GM12801 (cell line): ENCODE measurements around the gene NRIP3.

ENCODE experiments used
- TF ChIP-seq, protein P1 (sequence below): IDR thresholded peaks from one replicate; pipeline ENCODE4 v1.5.1; 2011; ENCODE audit warnings: control low read depth; ENCODE audit not compliant: insufficient read length; ENCODE audit errors: extremely low read depth

Gene NRIP3

DNA sequence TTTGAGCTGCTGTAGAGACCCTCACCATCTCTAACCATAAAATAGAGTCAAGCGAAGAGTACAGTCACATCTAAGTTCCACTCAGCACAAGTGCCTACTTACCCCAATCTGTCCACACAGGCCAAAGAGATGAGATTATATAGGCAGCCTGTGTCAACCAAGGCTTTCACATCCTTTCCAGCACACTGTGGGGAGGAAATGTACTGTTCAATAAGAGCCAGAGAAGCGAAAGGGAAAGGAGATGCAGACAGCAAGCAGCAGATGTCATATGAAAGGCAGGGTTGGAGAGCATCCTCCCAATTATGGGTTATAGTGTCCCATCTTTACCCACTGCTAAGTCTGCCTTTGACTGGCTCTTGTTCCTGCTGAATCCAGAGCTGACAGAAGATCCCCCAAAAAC, 16.4 kb downstream of the NRIP3 start:
- TF ChIP-seq, protein P1, sequence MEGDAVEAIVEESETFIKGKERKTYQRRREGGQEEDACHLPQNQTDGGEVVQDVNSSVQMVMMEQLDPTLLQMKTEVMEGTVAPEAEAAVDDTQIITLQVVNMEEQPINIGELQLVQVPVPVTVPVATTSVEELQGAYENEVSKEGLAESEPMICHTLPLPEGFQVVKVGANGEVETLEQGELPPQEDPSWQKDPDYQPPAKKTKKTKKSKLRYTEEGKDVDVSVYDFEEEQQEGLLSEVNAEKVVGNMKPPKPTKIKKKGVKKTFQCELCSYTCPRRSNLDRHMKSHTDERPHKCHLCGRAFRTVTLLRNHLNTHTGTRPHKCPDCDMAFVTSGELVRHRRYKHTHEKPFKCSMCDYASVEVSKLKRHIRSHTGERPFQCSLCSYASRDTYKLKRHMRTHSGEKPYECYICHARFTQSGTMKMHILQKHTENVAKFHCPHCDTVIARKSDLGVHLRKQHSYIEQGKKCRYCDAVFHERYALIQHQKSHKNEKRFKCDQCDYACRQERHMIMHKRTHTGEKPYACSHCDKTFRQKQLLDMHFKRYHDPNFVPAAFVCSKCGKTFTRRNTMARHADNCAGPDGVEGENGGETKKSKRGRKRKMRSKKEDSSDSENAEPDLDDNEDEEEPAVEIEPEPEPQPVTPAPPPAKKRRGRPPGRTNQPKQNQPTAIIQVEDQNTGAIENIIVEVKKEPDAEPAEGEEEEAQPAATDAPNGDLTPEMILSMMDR = no peak

DNA sequence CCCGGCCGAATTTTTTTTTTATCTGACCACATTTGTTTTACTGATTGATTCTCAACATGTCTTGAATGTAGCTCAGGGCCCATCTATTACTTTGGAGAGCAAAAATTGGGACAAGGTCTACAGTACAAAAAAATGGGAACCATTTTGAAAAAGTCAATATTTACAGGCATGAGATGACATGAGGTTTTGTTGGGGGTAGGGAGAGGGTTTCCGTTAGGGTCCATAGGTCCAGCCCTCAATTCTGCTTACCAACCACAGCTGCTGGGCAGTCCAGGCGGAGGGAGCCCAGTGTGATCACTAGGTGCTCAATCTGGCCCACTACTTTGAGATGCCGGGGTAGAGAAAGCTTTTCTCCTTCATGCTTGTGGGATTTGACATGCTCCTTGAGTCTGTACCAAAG, 18.3 kb downstream of the NRIP3 start:
- TF ChIP-seq, protein P1 = no peak

DNA sequence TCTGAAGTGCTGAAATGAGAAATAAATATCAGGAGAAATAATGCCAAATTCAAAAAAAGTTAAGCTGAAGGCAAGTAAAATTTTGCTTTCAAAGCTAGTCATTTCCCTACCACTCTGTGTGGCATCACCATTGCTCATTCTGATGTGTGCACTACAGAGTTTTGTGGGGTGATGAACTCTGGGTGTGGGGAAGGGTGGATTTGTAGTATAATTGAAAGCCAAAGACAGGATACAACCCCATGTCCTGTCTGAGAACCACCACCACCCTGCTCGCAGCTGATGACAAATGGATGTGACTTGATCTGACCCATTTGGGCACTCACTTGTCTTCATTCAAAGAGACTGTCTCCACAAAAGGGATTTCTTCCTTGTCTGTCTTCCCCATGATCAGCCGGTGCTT, 20.2 kb downstream of the NRIP3 start:
- TF ChIP-seq, protein P1 = no peak

GRCh38 chr11:8980485-8980884, 23.3 kb downstream of the NRIP3 start:
- TF ChIP-seq, protein P1 = no peak

- TF ChIP-seq, protein P1 = no peak
Observed at GRCh38 chr11:8973121-8973520, 30.7 kb downstream of the NRIP3 start.

GRCh38 chr11:8971924-8972316, 31.9 kb downstream of the NRIP3 start:
- TF ChIP-seq, protein P1 = no peak

- TF ChIP-seq, protein P1 = no peak
Observed at GRCh38 chr11:8971196-8971923, 32.4 kb downstream of the NRIP3 start.
